KBM-7 (cell line): ENCODE results near the gene VWCE.

ENCODE experiments used
- DNase-seq: peaks from one replicate; pipeline ENCODE4 v3.0.0-alpha.2; 2015
- in situ Hi-C: fragments of 300-500 bp; cut with MboI; formaldehyde crosslinking; loops from 2 replicates; pipeline ENCODE4 v1.14.3; 2020; ENCODE audit warnings: low sequenced_read_pairs, low pct_unique_long_range_greater_than_20kb, mixed read lengths

Gene VWCE

GRCh38 chr11:61332281-61332796, 37.2 kb upstream of the VWCE start:
- DNase-seq = peak; percentile 28
- in situ Hi-C loops = no loop called here

DNA sequence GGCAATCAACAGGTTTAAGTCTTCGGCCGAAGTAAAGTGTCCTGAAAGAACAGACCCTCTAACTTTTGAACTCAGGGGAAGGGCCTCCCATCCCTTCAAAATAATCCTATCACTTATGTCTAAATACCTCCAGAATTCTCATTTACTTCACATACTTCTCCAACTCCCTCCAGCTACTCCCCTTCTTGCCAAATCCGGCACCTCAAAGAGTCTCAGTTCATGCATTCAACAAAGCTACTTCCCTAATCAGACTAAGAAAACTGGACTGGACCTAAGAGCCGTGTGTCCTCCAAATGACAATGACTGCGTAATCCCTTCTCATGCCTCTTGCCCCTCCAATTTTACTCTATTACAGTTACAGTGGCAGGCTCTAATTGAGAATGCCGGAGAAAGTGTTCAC, 36.5 kb upstream of the VWCE start:
- in situ Hi-C loops = no loop called here

GRCh38 chr11:61329871-61330270, 34.8 kb upstream of the VWCE start:
- no peak for DNase-seq
- in situ Hi-C loops = no loop called here

More for the DNA sequence above, 36.5 kb upstream of the VWCE start:
- peak; percentile 34 for DNase-seq

DNA sequence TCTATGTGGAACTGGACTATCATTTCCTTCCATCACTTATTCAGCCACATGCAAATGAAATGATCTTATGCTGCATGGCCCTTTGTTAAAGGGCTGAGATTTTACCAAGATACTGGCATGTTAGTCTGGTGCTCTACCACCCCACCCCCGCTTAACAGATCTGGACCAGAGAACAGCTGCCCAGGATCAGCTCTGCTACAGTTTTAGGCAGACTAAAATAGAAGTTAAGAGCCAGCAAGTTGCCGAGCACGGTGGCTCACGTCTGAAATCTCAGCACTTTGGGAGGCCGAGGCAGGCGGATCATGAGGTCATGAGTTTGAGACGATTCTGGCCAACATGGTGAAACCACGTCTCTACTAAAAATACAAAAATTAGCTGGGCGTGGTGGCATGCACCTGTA, 33.2 kb upstream of the VWCE start:
- in situ Hi-C loops = no loop called here
- no peak for DNase-seq

GRCh38 chr11:61327669-61328071, 32.6 kb upstream of the VWCE start:
- no peak for DNase-seq
- in situ Hi-C loops = no loop called here

DNA sequence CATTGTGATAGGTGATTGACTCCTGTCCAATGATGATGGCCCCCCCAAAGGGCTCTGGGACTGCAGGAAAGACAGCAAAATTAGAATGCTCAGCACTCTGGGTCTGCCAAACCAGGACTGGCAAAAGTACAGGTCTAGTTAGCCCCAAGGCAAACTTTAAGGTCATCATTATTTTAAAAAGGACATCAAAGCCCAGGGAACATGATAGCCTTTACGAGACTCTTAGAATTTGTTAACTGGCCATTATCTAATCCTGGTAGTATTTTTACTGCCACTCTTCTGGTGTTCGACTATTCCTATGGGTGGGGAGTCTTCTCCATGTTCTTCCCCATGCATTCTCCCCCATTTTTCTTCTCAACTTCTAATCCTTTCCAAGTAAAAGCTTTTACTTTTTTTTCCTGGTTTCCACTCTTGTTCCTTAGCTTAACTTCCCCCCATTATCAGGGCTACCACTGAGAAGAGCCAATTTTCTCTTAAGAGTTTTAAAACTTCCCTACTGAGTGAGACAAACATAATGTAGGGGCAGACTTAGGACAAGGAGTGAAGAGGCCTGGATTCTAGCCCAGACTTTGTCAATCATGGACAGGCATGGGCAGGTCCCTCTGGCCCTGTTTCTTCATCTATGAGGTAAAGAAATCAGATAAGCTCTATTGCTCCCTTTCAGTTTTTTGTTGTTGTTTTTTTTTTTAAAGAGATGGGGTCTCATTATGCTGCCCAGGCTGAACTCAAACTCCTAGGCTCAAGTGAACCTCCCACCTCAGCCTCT, 30.7 kb upstream of the VWCE start:
- DNase-seq = no peak
- in situ Hi-C loops = no loop called here

GRCh38 chr11:61315260-61315659, 20.1 kb upstream of the VWCE start:
- in situ Hi-C loops = no loop called here
- no peak for DNase-seq

DNA sequence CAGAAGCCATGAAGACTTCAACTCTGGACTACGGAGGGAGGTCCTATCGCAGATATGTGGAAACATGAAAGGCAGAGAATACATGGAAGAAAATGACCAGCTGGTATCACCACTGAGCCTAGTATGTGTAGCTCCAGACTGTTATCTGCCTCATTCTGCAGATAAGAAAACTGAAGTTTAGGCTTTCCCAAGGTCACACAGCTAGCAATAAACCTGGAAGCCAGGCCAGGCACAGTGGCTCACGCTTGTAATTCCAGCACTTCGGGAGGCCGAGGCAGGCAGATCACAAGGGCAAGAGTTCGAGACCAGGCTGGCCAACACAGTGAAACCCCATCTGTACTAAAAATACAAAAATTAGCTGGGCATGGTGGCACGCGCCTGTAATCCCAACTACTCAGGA, 15.6 kb upstream of the VWCE start:
- no peak for DNase-seq
- in situ Hi-C loops = no loop called here

GRCh38 chr11:61309739-61310138, 14.6 kb upstream of the VWCE start:
- no peak for DNase-seq
- in situ Hi-C loops = no loop called here

- in situ Hi-C loops = no loop called here
- no peak for DNase-seq
Measured at GRCh38 chr11:61309141-61309540, 14.0 kb upstream of the VWCE start.

DNA sequence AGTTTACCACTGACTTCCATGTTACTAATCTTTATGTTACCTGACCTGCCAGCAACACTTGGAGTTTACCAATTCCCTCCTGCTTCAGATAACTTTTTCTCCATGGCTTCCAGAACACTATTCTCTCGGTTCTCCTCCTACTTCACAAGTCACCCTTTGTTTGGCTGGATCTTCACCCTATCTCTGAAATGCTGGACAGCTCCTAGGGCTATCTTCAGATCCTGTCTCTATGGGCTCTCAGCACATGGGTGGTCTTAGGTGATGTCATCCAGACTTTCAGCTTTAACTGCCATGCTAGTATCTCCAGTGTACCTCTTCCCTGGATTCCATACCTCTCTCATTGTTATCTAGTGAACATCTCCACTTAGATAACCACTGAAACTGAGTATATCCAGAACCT, 12.2 kb upstream of the VWCE start:
- DNase-seq = no peak
- in situ Hi-C loops = no loop called here

DNA sequence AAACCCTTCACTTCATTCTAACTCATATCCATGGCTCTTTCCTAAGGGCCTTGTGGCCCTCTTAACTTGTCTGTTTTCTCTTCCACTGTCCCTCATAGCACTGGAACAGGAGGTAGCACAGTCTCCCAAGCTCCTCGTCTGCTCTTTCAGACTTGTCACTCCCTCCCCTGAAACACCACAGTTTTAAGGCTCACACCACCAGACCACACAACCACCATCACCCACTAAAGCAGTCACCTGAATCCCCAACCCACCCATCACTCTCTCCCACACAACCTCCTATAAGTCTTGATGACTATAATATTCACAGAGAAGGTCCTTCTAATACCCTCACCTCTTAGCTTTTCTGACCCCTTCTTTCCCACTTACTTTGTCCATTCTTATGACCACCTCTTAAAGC, 11.1 kb upstream of the VWCE start:
- in situ Hi-C loops = no loop called here
- DNase-seq = no peak

- DNase-seq = no peak
- in situ Hi-C loops = no loop called here
Measured at GRCh38 chr11:61305417-61305816, 10.3 kb upstream of the VWCE start.

GRCh38 chr11:61303725-61304124, 8.6 kb upstream of the VWCE start:
- no peak for DNase-seq
- in situ Hi-C loops = no loop called here

DNA sequence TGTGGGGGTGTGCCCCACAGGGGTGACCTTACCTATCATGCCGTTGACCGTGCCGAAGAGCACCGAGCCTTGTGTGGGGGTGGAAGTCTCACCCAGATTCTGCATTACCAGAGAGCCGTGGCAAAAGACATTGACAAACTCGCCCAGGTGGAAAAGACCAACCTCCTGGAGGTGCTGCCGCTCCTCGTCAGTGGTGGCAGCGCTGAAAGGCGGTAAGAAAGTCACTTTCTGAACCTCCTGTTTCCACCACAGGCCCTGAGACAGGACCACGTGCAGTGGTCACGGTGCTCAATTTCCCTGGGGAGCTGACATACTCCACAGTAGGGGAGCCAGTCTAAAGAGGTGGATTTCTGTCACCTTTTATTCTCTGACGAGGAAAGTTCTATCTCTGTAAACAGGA, 7.4 kb upstream of the VWCE start:
- no peak for DNase-seq
- in situ Hi-C loops = no loop called here

GRCh38 chr11:61298663-61299244, 3.6 kb upstream of the VWCE start:
- DNase-seq = no peak
- in situ Hi-C loops = no loop called here

DNA sequence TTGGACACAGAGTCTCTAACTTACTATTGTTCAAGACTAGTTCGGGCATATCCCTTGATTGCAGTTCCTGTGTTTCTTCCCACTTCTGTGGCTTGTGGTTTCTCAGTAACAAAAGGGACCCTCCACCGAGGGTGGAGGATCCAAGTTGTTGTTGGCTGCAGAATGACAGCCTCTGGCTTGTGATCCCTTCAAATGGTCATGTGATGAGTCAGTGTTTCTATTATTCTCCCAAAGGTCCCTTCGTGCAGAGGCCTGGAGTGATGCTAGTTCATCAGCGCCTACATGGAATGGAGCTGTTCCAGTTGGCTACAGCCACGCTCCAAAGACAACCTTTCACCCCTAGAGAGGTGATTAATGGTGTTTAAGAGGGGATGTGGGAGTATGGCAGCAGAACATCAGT, 2.6 kb upstream of the VWCE start:
- DNase-seq = peak; percentile 91
- in situ Hi-C loops = no loop called here

GRCh38 chr11:61297341-61297740, 2.2 kb upstream of the VWCE start:
- in situ Hi-C loops = no loop called here

GRCh38 chr11:61295596-61295926, 445 bp upstream of the VWCE start:
- DNase-seq = no peak
- in situ Hi-C loops = no loop called here

More at GRCh38 chr11:61297341-61297740, 2.2 kb upstream of the VWCE start:
- DNase-seq = no peak

DNA sequence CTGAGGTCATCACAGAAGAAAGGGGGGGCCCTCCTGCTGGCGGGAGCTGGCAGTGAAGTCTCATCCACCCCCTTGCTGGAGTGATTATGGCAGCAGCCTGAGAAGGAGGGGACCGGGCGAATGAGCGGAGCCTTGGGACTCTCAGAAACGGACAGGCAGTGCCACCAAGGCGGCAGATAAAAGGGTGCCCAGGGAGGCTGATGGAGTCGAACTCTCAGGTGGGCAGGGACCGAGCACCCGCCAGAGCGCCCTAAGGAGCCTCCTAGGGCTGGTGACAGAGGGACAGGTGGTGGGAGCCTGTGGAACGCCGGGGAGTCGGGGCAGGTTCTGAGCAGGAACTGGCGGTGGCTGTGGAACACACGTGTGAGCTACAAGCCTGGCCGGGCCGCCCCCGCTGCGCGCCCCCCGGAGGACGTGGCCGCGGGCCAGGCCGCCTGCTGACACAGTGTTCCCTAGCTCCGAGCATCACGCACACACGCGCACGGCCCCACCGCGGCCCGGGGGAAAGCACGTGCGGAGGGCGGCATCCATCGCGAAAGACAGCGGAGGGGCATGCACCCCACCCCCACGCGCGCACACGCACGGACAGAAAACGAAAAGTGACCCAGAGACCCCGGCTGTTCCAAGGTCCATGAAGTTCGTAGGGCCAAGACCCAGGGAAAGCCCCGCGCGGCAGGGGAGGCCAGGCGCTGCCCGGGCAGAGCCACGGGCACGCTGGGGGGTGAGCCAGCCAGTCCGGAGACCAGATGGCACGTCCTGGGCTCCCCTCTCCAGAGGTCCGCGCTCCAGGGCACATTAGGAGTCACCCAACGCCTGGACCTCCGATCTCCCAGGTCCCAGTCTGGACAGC, 1.0 kb downstream of the VWCE start:
- in situ Hi-C loops = no loop called here
- peak; percentile 75 for DNase-seq
